Keratinocyte (primary cell): ENCODE data around the gene MMP28. TPM values are rescaled to one million over a fixed set of nuclear protein-coding genes. Genes with fewer than 3 reads are reported as not detected.

ENCODE experiments used
- DNase-seq: peaks from one replicate; pipeline ENCODE4 v3.0.0-alpha.2; 2011; ENCODE audit warnings: low read depth, missing footprints, low spot score
- FAIRE-seq: peaks from 2 replicates; lab custom pipeline; 2011; peaks lifted over from hg19 to GRCh38; lab: Jason Lieb, UNC
- H2AFZ ChIP-seq: 2 replicates; pipeline ENCODE4 v1.6.0; 2012; ENCODE audit warnings: low read length, control low read depth, inconsistent platforms; ENCODE audit not compliant: control insufficient read depth
- H3K27ac ChIP-seq: 2 replicates; pipeline ENCODE4 v1.5.1; 2011; ENCODE audit warnings: low read length; ENCODE audit not compliant: control insufficient read depth, insufficient read depth
- H3K27me3 ChIP-seq: 3 replicates; pipeline ENCODE4 v1.6.0; 2011; ENCODE audit warnings: low read length; ENCODE audit not compliant: control insufficient read depth, insufficient read depth; ENCODE audit errors: extremely low read depth
- H3K36me3 ChIP-seq, 2 experiments: 2 replicates in 1 of 2; 3 replicates in 1 of 2; pipeline ENCODE4 v1.5.1; 2011; ENCODE audit warnings: low read length in 2 of 2, mild to moderate bottlenecking in 1 of 2; ENCODE audit not compliant: control insufficient read depth in 2 of 2, insufficient read depth in 2 of 2; ENCODE audit errors: extremely low read depth in 1 of 2
- H3K4me1 ChIP-seq: 3 replicates; pipeline ENCODE4 v1.5.1; 2011; ENCODE audit warnings: low read length; ENCODE audit not compliant: control insufficient read depth, insufficient read depth; ENCODE audit errors: extremely low read depth
- H3K4me2 ChIP-seq: 3 replicates; pipeline ENCODE4 v1.6.0; 2011; ENCODE audit warnings: low read depth, low read length; ENCODE audit not compliant: control insufficient read depth, insufficient read depth; ENCODE audit errors: extremely low read depth
- H3K4me3 ChIP-seq, 3 experiments: fragments of 200-600 bp in 1 of 3; sonication (generic) in 1 of 3; 2 replicates in 2 of 3; 3 replicates in 1 of 3; pipeline ENCODE4 v1.5.1; 2011 to 2016; ENCODE audit warnings: low read length in 3 of 3, mild to moderate bottlenecking in 3 of 3, control low read depth in 2 of 3, inconsistent platforms in 1 of 3, low read depth in 1 of 3, mixed read lengths in 1 of 3, mixed run types in 1 of 3, moderate library complexity in 1 of 3; ENCODE audit not compliant: control insufficient read depth in 2 of 3, insufficient read depth in 2 of 3; ENCODE audit errors: extremely low read depth in 1 of 3
- H3K79me2 ChIP-seq: 2 replicates; pipeline ENCODE4 v1.6.0; 2012; ENCODE audit warnings: low read length; ENCODE audit not compliant: control insufficient read depth, insufficient read depth
- H3K9ac ChIP-seq: 3 replicates; pipeline ENCODE4 v1.6.0; 2011; ENCODE audit warnings: low read length; ENCODE audit not compliant: control insufficient read depth, insufficient read depth; ENCODE audit errors: extremely low read depth
- H3K9me1 ChIP-seq: 3 replicates; pipeline ENCODE4 v1.6.0; 2011; ENCODE audit warnings: low read length; ENCODE audit not compliant: control insufficient read depth, insufficient read depth; ENCODE audit errors: extremely low read depth
- H3K9me3 ChIP-seq: 2 replicates; pipeline ENCODE4 v1.5.1; 2012; ENCODE audit warnings: low read depth, low read length; ENCODE audit not compliant: control insufficient read depth
- H4K20me1 ChIP-seq: 3 replicates; pipeline ENCODE4 v1.6.0; 2011; ENCODE audit warnings: low read length; ENCODE audit not compliant: control insufficient read depth, insufficient read depth; ENCODE audit errors: extremely low read depth
- CTCF ChIP-seq, 3 experiments: IDR thresholded peaks in 1 of 3; conservative IDR thresholded peaks in 1 of 3; optimal IDR thresholded peaks in 1 of 3; 2 replicates in 2 of 3; 3 replicates in 1 of 3; pipeline versions ENCODE3 to v1.5.1; 2011; ENCODE audit warnings: low read length in 3 of 3, mild to moderate bottlenecking in 3 of 3, moderate library complexity in 2 of 3, control low read depth in 1 of 3, inconsistent platforms in 1 of 3; ENCODE audit not compliant: insufficient read depth in 2 of 3; ENCODE audit errors: extremely low read depth in 1 of 3
- EZH2 ChIP-seq: IDR thresholded peaks from one replicate; pipeline ENCODE4 v1.6.1; 2012; ENCODE audit warnings: inconsistent platforms, mild to moderate bottlenecking, low read length, moderate library complexity
- dilution Hi-C: fragments of 300-500 bp; cut with MboI; formaldehyde crosslinking; loops from one replicate; pipeline ENCODE4 v1.7.0; 2020; ENCODE audit warnings: low sequenced_read_pairs; ENCODE audit not compliant: extremely low pct_ligation_motif_present
- polyA plus RNA-seq, 5 experiments: library from polyadenylated mRNA; depleted of rRNA in 3 of 5; stranded (reverse) in 3 of 5; stranded (forward) in 1 of 5; unstranded in 1 of 5; fragments of >200 nt; gene quantifications; 1 replicate in 1 of 5; 2 replicates in 3 of 5; 3 replicates in 1 of 5; pipeline versions ENCODE4 v1.2.1 to v1.2.3, GENCODE V29; 2011 to 2012; ENCODE audit warnings: missing spikeins in 2 of 5, low read depth in 1 of 5, low replicate concordance in 1 of 5

Gene MMP28
- polyA plus RNA-seq, 1 donor (not counting 4 experiments of a cell fraction or from before 2014, with no cell fraction given) = 21.3 TPM

- dilution Hi-C loops = no loop called here
- H3K4me2 ChIP-seq = no peak overlapping the region
- DNase-seq (no peak), FAIRE-seq (no peak)
- no peaks in the 10 kb centered on the region for H3K9me1 ChIP-seq
- no peak overlapping the region for H2AFZ ChIP-seq
- no peaks in the 10 kb centered on the region for H3K79me2 ChIP-seq
- no peaks in the 10 kb centered on the region for H3K36me3 ChIP-seq
- peaks cover 37% of the 10 kb centered on the region for H3K27me3 ChIP-seq
- no peak overlapping the region for H3K27ac ChIP-seq
- no peak overlapping the region for H3K9ac ChIP-seq
- no peak overlapping the region for H3K4me3 ChIP-seq
- no peaks in the 10 kb centered on the region for H3K9me3 ChIP-seq
- TF ChIP-seq EZH2 (no peak), CTCF (optimal IDR thresholded peaks at IDR 0.05 in 1 of 3, IDR thresholded peaks at IDR 0.05 in 1 of 3, conservative IDR thresholded peaks at IDR 0.05 in 1 of 3; ENCODE audit: extremely low read depth in 1 of 3, insufficient read depth in 2 of 3, low read length in 3 of 3) (no peak)
- H3K4me1 ChIP-seq = peaks cover 21% of the 10 kb centered on the region
- H4K20me1 ChIP-seq = no peaks in the 10 kb centered on the region
These were observed 50.2 kb downstream of the MMP28 start for GRCh38 chr17:35745246-35745645.

- Histone ChIP-seq H3K9me1 (no peaks in the 10 kb centered on the region), H3K9me3 (no peaks in the 10 kb centered on the region), H3K4me1 (peaks cover 17% of the 10 kb centered on the region), H3K4me2 (no peak overlapping the region), H3K9ac (no peak overlapping the region), H4K20me1 (no peaks in the 10 kb centered on the region), H3K79me2 (no peaks in the 10 kb centered on the region), H3K4me3 (no peak overlapping the region), H3K36me3 (no peaks in the 10 kb centered on the region), H3K27ac (no peak overlapping the region), H2AFZ (no peak overlapping the region), H3K27me3 (peaks cover 41% of the 10 kb centered on the region)
- DNase-seq (no peak), FAIRE-seq (no peak)
- dilution Hi-C loops = no loop called here
- no peak for TF ChIP-seq CTCF (optimal IDR thresholded peaks at IDR 0.05 in 1 of 3, IDR thresholded peaks at IDR 0.05 in 1 of 3, conservative IDR thresholded peaks at IDR 0.05 in 1 of 3; ENCODE audit: extremely low read depth in 1 of 3, insufficient read depth in 2 of 3, low read length in 3 of 3)
- no peak for TF ChIP-seq EZH2
These were observed 50.6 kb downstream of the MMP28 start for GRCh38 chr17:35744830-35745229.
